ENCODE measurements around the gene STAP2. TPM values are rescaled to one million over a fixed set of nuclear protein-coding genes. Genes with fewer than 3 reads are reported as not detected.

Gene STAP2, protein sequence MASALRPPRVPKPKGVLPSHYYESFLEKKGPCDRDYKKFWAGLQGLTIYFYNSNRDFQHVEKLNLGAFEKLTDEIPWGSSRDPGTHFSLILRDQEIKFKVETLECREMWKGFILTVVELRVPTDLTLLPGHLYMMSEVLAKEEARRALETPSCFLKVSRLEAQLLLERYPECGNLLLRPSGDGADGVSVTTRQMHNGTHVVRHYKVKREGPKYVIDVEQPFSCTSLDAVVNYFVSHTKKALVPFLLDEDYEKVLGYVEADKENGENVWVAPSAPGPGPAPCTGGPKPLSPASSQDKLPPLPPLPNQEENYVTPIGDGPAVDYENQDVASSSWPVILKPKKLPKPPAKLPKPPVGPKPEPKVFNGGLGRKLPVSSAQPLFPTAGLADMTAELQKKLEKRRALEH
- total RNA-seq (10 to 100 TPM in 3 of 4 donors, 1 to 10 TPM in 1; 6.7 to 13.9 (median 11.3) TPM), polyA plus RNA-seq (7.8 TPM)
- long read RNA-seq, donor 1, partial matches to known transcripts: 0 of 12 reads
- long read RNA-seq, donor 1, other reads (novel, unspliced or antisense): 7 of 12 reads
- long read RNA-seq, donor 2, partial matches to known transcripts: 0 of 14 reads
- long read RNA-seq, donor 2, other reads (novel, unspliced or antisense): 10 of 14 reads
- long read RNA-seq, donor 3, transcript STAP2-201 (13 exons, 1,426 nt): major isoform, 9 of 18 reads
- long read RNA-seq, donor 3, partial matches to known transcripts: 0 of 18 reads
- long read RNA-seq, donor 3, other reads (novel, unspliced or antisense): 9 of 18 reads
- long read RNA-seq, donor 4, partial matches to known transcripts: 2 of 13 reads
- long read RNA-seq, donor 4, other reads (novel, unspliced or antisense): 5 of 13 reads

DNA sequence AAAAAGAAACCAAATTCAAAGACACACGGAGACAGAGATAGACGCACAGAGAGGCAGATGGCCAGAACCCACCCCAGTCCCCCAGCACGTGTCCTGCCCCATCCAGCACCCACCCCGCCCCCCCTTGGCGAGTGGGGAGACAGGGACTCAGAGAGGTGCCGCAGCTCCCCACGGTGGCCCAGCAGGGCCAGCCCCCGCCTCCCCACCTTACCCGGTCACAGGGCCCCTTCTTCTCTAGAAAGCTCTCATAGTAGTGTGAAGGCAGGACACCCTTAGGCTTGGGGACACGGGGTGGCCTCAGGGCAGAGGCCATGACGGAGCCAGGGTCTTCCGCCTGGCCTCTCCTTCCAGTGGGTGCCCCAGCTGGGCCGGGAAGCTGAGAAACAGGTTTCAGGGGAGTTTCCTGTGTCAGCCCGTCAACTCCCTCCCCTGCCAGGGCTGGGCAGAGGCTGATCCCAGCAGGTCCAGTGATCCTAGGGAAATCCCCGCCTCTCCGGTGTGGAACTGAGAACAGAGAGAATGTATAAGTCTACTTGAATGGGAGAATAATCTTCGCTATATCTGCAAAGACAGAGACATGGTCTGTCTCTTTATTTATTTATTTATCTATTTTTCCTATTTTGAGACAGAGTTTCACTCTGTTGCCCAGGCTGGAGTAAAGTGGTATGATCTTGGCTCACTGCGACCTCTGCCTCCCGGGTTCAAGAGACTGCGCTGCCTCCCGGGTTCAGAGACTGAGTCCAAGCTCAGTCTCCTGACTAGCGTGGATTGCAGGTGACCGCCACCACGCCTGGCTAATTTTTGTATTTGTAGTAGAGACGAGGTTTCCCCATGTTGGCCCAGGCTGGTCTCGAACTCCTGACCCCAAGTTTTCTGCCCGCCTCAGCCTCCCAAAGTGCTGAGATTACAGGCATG lies at the start of gene STAP2:
Gene STAP2, minus strand, starts transcription at position 387 of the 915 bp plus-strand sequence. Its CDS starts 74 bp downstream, at position 313.
- 47% methylated on average over 27 of the region's 27 CpGs for WGBS
- peak within 1 kb of the TSS; percentile 55 for H3K4me3 ChIP-seq (ENCODE audit: low read length)
- no peak for ATAC-seq
- intact Hi-C loops (cut with DNase I): no loop called here
- no peaks in the 10 kb centered on the region for H3K4me1 ChIP-seq (ENCODE audit: control insufficient read depth, insufficient read depth, low read length)
- no peaks in the 10 kb centered on the region for H3K9me3 ChIP-seq (ENCODE audit: control insufficient read depth, low read length)
- no peak within 1 kb of the TSS for H3K27ac ChIP-seq (ENCODE audit: low read length)
- DNase-seq: no peak
- H3K27me3 ChIP-seq (ENCODE audit: control insufficient read depth, insufficient read depth): no peaks in the 10 kb centered on the region

DNA sequence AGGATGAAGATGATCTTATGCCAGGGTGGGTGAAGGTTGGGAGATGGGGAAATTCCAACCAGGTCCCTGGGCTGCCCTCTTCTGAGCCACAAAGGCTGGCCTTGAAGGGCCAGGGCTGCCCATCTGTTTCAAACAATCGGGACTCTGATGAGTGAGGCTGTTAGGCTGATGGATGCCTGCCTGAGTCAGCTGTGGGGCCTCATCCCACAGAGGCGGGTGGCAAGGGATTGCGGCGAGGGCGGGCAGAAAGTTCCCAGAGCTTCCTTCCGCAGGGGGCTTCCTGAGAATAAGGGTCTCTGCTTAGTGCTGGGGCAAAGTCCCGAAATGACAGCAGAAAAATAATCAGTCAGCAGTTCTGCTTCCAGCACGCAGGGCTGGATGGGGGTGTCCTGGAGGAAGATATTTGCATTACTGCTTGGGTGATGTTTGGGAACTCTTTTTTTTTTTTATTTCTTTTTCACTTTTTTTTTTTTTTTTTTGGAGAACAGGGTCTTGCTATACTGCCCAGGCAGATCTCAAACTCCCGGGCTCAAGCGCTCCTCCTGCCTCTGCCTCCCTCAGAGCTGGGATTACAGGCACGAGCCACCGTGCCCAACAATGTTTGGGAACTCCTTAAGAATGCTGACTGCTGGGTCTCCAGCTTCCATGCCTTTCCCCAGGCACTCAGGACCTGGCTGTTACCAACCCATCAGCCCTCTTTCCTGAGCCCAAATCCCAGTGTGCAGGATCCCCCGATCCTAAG lies 47.6 kb upstream of the STAP2 start:
- intact Hi-C loops (cut with DNase I): no loop called here
- ATAC-seq (no peak), DNase-seq (peak in 1 of 3 donors; percentile 32)
- Histone ChIP-seq H3K9me3 (ENCODE audit: control insufficient read depth, low read length) (no peaks in the 10 kb centered on the region), H3K27ac (ENCODE audit: low read length) (no peak overlapping the region), H3K4me3 (ENCODE audit: low read length) (no peak overlapping the region), H3K4me1 (ENCODE audit: control insufficient read depth, insufficient read depth, low read length) (peaks cover 23% of the 10 kb centered on the region), H3K27me3 (ENCODE audit: control insufficient read depth, insufficient read depth) (no peaks in the 10 kb centered on the region)
- 82% methylated on average over 13 of the region's 13 CpGs for WGBS

DNA sequence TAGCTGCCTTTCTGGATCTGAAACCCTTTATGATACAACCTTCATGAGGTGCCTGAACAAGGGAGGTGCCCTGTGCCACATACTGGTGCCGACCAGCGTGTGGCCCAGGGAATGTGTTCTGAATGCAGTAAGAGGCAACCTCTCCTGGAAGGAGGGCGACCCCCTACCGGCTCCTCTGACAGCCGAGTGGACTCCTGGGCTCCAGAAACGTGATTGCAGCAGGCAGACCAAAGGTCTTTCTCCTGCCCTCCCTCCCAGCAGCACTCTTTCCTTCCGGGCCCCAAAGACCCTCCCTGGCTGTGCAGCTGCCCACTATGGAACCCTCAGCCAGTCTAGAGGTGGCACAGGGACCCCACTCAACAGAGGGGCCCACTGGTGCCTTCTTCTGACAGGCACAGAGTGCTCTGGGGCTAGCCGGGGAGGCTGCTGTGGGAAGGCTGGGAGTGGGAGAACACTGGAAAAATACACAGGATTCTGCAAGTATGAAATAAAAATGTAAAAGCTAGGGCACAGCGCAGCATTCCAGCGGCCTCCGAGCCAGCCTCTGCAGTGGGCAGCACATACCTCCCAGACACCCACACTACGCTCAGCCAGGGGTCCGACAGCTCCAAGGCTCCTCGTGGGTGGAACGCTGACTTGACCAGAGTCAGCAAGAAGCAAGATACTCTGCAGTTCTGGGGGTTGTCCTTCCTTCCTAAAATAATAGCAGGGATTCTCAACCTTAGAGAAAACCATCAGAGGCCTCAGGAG lies 46.8 kb upstream of the STAP2 start:
- 78% methylated on average over 15 of the region's 15 CpGs for WGBS
- Histone ChIP-seq H3K27me3 (ENCODE audit: control insufficient read depth, insufficient read depth) (no peaks in the 10 kb centered on the region), H3K4me1 (ENCODE audit: control insufficient read depth, insufficient read depth, low read length) (peaks cover 18% of the 10 kb centered on the region), H3K4me3 (ENCODE audit: low read length) (no peak overlapping the region), H3K9me3 (ENCODE audit: control insufficient read depth, low read length) (no peaks in the 10 kb centered on the region), H3K27ac (ENCODE audit: low read length) (no peak overlapping the region)
- intact Hi-C loops (cut with DNase I): no loop called here
- DNase-seq (peak in 1 of 3 donors; percentile 27), ATAC-seq (no peak)

DNA sequence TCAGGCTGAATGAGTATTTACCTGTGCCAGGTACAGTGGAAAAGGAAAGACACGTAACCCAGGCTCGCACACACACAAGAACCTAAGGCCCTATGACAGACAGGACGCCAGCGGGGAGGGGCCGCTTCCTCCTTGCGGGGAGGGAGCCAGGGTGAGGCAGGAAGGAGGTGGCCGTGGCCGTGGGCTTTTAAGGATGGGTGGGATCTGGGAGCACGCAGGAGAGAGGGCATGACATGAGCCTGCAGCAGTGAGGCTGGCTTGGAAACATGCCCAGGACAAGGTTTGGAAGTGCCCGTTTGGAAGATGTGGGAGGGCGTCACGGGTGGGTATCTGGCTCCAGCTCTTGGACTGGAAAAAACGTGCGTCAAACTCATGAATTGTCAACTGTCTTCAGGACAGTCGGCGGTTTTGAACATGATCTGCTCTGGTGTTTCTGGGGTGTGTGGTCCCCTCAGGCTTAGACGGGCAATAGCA lies 41.7 kb upstream of the STAP2 start:
- WGBS: 32% methylated on average over 17 of the region's 17 CpGs
- peak overlapping the region; percentile 32 for H3K27ac ChIP-seq (ENCODE audit: low read length)
- peak; percentile 73 to 84 (median 79) for DNase-seq
- no peak overlapping the region for H3K4me3 ChIP-seq (ENCODE audit: low read length)
- H3K4me1 ChIP-seq (ENCODE audit: control insufficient read depth, insufficient read depth, low read length): peaks cover 26% of the 10 kb centered on the region
- H3K9me3 ChIP-seq (ENCODE audit: control insufficient read depth, low read length): no peaks in the 10 kb centered on the region
- ATAC-seq: peak; percentile 24 to 82
- intact Hi-C loops (cut with DNase I): no loop called here
- H3K27me3 ChIP-seq (ENCODE audit: control insufficient read depth, insufficient read depth): no peaks in the 10 kb centered on the region

DNA sequence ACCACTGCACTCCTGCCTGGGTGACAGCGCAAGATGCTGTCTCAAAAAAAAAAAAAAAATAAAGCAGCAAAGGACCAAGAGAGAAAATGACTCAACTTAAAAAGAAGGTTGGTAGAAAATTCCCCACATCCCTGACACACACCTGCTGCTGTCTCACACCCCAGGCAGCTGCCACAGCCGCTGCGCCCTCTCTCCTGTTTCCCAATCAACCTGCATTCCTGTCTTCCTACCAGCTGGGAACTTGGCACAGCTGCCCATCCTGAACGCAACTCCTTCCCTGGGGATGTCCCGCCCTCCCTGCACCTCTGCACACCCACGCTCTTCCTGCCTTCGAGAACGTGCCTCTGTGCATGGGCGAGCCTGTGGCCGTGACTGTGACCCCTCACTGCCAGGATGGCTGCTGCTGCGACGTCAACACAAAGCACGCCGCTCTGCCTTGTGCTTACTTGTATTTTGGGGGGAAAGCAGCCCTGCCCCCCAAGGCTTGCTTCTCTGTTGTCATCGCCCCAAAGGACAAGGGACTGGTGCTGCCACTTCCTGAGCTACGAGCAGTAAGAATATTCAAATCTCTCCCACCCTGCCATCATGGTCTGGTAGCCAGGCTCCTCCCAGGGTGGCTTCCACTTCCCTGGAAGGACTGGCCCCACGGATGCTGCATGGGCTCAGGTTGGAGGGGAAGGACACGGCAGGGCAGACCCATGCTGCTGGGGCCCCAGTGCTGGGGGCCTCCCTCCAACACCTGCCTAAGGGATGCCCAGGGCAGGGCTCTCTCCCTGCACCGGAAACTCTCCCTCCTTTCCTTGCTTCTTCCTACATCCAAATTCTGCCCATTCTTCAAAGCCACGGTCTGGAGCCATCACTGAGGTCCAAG lies 41.0 kb upstream of the STAP2 start:
- no peak for ATAC-seq

DNA sequence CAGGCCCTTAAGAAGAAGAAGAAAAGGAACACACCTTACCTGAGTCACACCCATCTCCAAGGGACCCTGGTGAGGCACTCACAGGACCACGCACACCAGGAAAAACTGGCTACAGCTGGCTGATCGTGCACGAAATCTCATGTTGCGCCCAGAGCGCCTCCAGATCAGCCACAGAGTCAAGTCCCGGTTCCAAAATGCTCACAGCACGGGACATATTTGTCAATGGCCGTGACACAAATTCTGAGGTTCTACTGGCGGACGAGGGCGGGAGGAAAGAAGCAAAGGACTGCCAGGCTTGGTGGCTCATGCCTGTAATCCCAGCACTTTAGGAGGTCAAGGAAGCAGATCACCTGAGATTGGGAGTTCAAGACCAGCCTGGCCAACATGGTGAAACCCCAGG lies 40.3 kb upstream of the STAP2 start:
- ATAC-seq (no peak), DNase-seq (no peak)
- Histone ChIP-seq H3K27me3 (ENCODE audit: control insufficient read depth, insufficient read depth) (no peaks in the 10 kb centered on the region), H3K4me1 (ENCODE audit: control insufficient read depth, insufficient read depth, low read length) (peaks cover 40% of the 10 kb centered on the region), H3K4me3 (ENCODE audit: low read length) (no peak overlapping the region), H3K27ac (ENCODE audit: low read length) (no peak overlapping the region), H3K9me3 (ENCODE audit: control insufficient read depth, low read length) (no peaks in the 10 kb centered on the region)
- intact Hi-C loops (cut with DNase I): no loop called here
- WGBS: 94% methylated on average over 11 of the region's 11 CpGs

More for the DNA sequence above, 41.0 kb upstream of the STAP2 start:
- Histone ChIP-seq H3K27me3 (ENCODE audit: control insufficient read depth, insufficient read depth) (no peaks in the 10 kb centered on the region), H3K4me1 (ENCODE audit: control insufficient read depth, insufficient read depth, low read length) (peaks cover 33% of the 10 kb centered on the region), H3K4me3 (ENCODE audit: low read length) (no peak overlapping the region), H3K27ac (ENCODE audit: low read length) (peak overlapping the region; percentile 28), H3K9me3 (ENCODE audit: control insufficient read depth, low read length) (no peaks in the 10 kb centered on the region)
- intact Hi-C loops (cut with DNase I): no loop called here
- WGBS: 47% methylated on average over 20 of the region's 20 CpGs
- DNase-seq: peak; percentile 33 to 53 (median 48)

DNA sequence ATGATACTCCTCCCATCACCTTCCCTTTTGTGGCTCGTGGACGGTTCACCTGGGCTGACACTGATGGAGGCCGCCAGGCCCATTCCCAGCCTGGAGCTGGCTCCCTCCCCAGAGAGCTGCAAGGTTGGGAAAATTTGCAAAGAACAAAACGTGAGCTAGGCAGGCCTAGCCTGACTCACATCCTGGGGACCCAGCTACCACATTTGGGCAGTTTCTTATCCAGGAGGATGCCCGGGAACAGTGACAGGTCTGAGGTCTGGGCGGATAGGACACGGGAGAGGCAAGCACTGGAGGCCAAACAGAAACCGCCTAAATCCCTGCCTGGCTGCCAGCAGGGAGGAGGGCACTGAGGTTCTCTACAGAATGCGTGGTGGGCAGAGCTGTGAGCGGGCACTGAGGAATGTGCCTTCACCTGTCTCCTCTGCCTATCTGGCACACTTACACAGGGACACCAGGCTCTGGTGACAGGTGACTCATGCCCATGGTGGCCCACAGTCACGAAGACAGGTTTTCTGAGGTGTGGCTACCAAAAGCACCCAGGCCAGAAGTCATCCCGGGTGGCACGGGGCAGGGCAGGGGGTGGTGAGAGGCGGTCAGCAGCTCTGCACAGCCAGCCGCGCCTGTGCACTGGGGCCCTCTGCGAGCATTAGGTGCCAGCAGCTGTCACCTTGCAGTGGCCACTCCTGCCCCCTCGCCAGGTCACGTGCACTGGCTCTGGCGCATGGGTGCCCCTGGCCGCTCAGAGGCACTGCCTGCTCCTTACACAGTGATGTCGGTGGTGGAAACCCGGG lies 38.6 kb upstream of the STAP2 start:
- peak in 1 of 2 donors; percentile 6 for ATAC-seq
- peaks cover 53% of the 10 kb centered on the region for H3K4me1 ChIP-seq (ENCODE audit: control insufficient read depth, insufficient read depth, low read length)

DNA sequence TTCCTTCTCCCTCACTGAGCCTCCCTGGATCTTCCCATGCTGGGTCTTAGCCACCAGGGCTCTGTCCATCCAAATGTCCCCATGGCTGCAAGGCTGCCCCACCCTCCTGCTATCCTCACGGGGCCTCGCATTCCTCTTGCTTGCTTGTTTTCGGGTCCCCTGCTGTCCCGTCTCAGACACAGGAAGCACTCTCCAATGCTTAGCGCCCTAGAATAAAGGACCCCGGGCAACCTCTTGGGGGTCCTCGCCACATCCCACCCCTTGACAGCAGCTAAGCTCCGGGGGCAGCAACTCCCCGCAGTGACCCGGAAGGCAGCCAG lies 38.0 kb upstream of the STAP2 start:
- no peak overlapping the region for H3K4me3 ChIP-seq (ENCODE audit: low read length)
- H3K4me1 ChIP-seq (ENCODE audit: control insufficient read depth, insufficient read depth, low read length): peaks cover 54% of the 10 kb centered on the region
- no peaks in the 10 kb centered on the region for H3K27me3 ChIP-seq (ENCODE audit: control insufficient read depth, insufficient read depth)
- no peak overlapping the region for H3K27ac ChIP-seq (ENCODE audit: low read length)
- 62% methylated on average over 10 of the region's 10 CpGs for WGBS
- ATAC-seq: no peak
- H3K9me3 ChIP-seq (ENCODE audit: control insufficient read depth, low read length): no peaks in the 10 kb centered on the region
- no peak for DNase-seq
- intact Hi-C loops (cut with DNase I): no loop called here

More for the DNA sequence above, 38.6 kb upstream of the STAP2 start:
- H3K4me3 ChIP-seq (ENCODE audit: low read length): no peak overlapping the region
- no peaks in the 10 kb centered on the region for H3K27me3 ChIP-seq (ENCODE audit: control insufficient read depth, insufficient read depth)
- intact Hi-C loops (cut with DNase I): no loop called here
- H3K9me3 ChIP-seq (ENCODE audit: control insufficient read depth, low read length): no peaks in the 10 kb centered on the region
- H3K27ac ChIP-seq (ENCODE audit: low read length): no peak overlapping the region
- 67% methylated on average over 23 of the region's 23 CpGs for WGBS
- DNase-seq: peak; percentile 34 to 85 (median 75)

Data from right cardiac atrium (tissue), 5 donors.